ENCODE results near the gene DGKI. TPM values are rescaled to one million over a fixed set of nuclear protein-coding genes. Genes with fewer than 3 reads are reported as not detected.

The DGKI gene
- total RNA-seq, 1 experiment from 2014 or later, result 0.55 TPM

GRCh38 chr7:137670222-137671064 is 176.3 kb downstream of the DGKI start:
- no peak overlapping the region for H3K14ac ChIP-seq (ENCODE audit: insufficient read depth, low read length)
- no peak overlapping the region for H3K23ac ChIP-seq (ENCODE audit: insufficient read length, low read depth, low read length)
- H3K27me3 Mint-ChIP-seq (ENCODE audit: low read depth), result no peaks in the 10 kb centered on the region
- no peaks in the 10 kb centered on the region for H3K36me3 Mint-ChIP-seq (ENCODE audit: insufficient read depth in 1 of 3, low read depth in 3 of 3)
- no peak for DNase-seq
- no CpG with 5 or more reads among the region's 7 CpGs for WGBS (ENCODE audit: extremely low coverage, insufficient read length, low lambda C conversion rate)
- H3K9me3 ChIP-seq (ENCODE audit: control insufficient read depth, low read depth, low read length), result no peaks in the 10 kb centered on the region
- H2BK120ac ChIP-seq (ENCODE audit: low read depth, low read length, poor library complexity, severe bottlenecking), result no peak overlapping the region
- H4K8ac ChIP-seq (replicated peaks; ENCODE audit: insufficient read length, low read depth, low read length), result no peak overlapping the region
- H3K79me1 ChIP-seq (ENCODE audit: insufficient read depth, low read depth, low read length, poor library complexity, severe bottlenecking), result no peaks in the 10 kb centered on the region
- no peak overlapping the region for H3T11ph ChIP-seq (ENCODE audit: low read length)
- H3K4me1 ChIP-seq (ENCODE audit: insufficient read depth, low read length), result peaks cover 9% of the 10 kb centered on the region
- no peak overlapping the region for H3K4me3 Mint-ChIP-seq
- H2BK12ac ChIP-seq (ENCODE audit: insufficient read length, low read depth, low read length), result no peak overlapping the region
- H2BK15ac ChIP-seq (ENCODE audit: low read depth, low read length), result no peak overlapping the region
- H3K4me1 Mint-ChIP-seq, result peaks cover 28% of the 10 kb centered on the region in 2 experiments
- no peak overlapping the region for H2BK5ac ChIP-seq (ENCODE audit: insufficient read length, low read length)
- H3K27me3 ChIP-seq (ENCODE audit: insufficient read depth, low read length), result no peaks in the 10 kb centered on the region
- no peak overlapping the region for H3K9ac ChIP-seq (ENCODE audit: extremely low read depth, insufficient read length, low read length)
- H3K56ac ChIP-seq (ENCODE audit: insufficient read length, low read depth, low read length), result no peak overlapping the region
- no peak overlapping the region for H3K27ac Mint-ChIP-seq
- H3K18ac ChIP-seq (ENCODE audit: insufficient read length, low read depth, low read length), result no peak overlapping the region
- TF ChIP-seq CTCF (conservative IDR thresholded peaks at IDR 0.05), result no peak
- no peak overlapping the region for H2AFZ ChIP-seq (ENCODE audit: low read length)
- no peak overlapping the region for H3K4ac ChIP-seq (ENCODE audit: low read depth, low read length)
- no peaks in the 10 kb centered on the region for H3K9me3 Mint-ChIP-seq
- H3K79me2 ChIP-seq (ENCODE audit: insufficient read depth, low read length), result no peaks in the 10 kb centered on the region
- no peaks in the 10 kb centered on the region for H4K20me1 ChIP-seq (ENCODE audit: control insufficient read depth, insufficient read depth, insufficient read length)
- no peak overlapping the region for H2BK20ac ChIP-seq (ENCODE audit: low read depth, low read length, poor library complexity, severe bottlenecking)
- no peak overlapping the region for H2AK5ac ChIP-seq (ENCODE audit: insufficient read length, low read length)
- H4K91ac ChIP-seq (ENCODE audit: insufficient read length, low read depth, low read length), result no peak overlapping the region
- H4K5ac ChIP-seq (ENCODE audit: insufficient read length, low read depth, low read length), result no peak overlapping the region
- H3K27ac ChIP-seq (ENCODE audit: insufficient read length, low read depth, low read length), result no peak overlapping the region
- H3K23me2 ChIP-seq (ENCODE audit: insufficient read length, low read depth, low read length, poor library complexity, severe bottlenecking), result no peaks in the 10 kb centered on the region
- no peak overlapping the region for H3K4me2 ChIP-seq (ENCODE audit: insufficient read depth, insufficient read length, low read length)
